ENCODE data around the gene ZBTB22.

DNA sequence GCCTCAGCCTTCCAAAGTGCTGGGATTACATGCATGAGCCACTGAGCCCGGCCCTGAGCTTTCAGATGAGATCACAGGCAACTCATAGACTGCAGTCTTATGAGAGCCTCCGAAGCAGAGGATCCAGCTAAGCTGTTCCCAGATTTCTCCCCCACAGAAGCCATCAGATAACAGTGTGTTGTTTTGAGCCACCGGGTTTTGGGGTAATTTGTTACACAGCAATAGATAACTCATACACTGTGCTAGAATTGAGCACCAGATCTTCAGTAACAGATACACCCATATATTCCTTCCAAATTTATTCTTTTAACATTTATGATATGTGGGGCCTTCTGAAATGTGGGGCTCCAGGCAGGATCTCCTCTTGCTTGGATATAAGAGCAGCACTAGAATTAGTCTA, 19.0 kb upstream of the ZBTB22 start:
- TF ChIP-seq, protein P1, sequence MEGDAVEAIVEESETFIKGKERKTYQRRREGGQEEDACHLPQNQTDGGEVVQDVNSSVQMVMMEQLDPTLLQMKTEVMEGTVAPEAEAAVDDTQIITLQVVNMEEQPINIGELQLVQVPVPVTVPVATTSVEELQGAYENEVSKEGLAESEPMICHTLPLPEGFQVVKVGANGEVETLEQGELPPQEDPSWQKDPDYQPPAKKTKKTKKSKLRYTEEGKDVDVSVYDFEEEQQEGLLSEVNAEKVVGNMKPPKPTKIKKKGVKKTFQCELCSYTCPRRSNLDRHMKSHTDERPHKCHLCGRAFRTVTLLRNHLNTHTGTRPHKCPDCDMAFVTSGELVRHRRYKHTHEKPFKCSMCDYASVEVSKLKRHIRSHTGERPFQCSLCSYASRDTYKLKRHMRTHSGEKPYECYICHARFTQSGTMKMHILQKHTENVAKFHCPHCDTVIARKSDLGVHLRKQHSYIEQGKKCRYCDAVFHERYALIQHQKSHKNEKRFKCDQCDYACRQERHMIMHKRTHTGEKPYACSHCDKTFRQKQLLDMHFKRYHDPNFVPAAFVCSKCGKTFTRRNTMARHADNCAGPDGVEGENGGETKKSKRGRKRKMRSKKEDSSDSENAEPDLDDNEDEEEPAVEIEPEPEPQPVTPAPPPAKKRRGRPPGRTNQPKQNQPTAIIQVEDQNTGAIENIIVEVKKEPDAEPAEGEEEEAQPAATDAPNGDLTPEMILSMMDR (IDR thresholded peaks at IDR 0.05), result no peak
- no peak for TF ChIP-seq POLR2A (IDR thresholded peaks at IDR 0.05)

Data from esophagus squamous epithelium (tissue), 4 donors.